HG03139 (cell line): ENCODE measurements around the gene VSTM2B.

Experiments
- ATAC-seq: cut with Tn5 transposase; IDR thresholded peaks from one replicate; pipeline ENCODE4 v1.9.1; 2021; ENCODE audit not compliant: unreplicated experiment

VSTM2B gene

GRCh38 chr19:29563486-29564101 is 37.8 kb downstream of the VSTM2B start:
- ATAC-seq = no peak

- ATAC-seq = no peak
Observed at GRCh38 chr19:29564574-29565005, 38.8 kb downstream of the VSTM2B start.

GRCh38 chr19:29565171-29565570 is 39.4 kb downstream of the VSTM2B start:
- ATAC-seq = no peak

- ATAC-seq = no peak
Observed at GRCh38 chr19:29566496-29567054, 40.8 kb downstream of the VSTM2B start.

GRCh38 chr19:29567366-29567915 is 41.6 kb downstream of the VSTM2B start:
- ATAC-seq = no peak

GRCh38 chr19:29568036-29569025 is 42.5 kb downstream of the VSTM2B start:
- ATAC-seq = no peak

GRCh38 chr19:29569038-29569911 is 43.5 kb downstream of the VSTM2B start:
- no peak for ATAC-seq

- no peak for ATAC-seq
Observed at GRCh38 chr19:29571181-29571580, 45.4 kb downstream of the VSTM2B start.

GRCh38 chr19:29573486-29573885 is 47.7 kb downstream of the VSTM2B start:
- ATAC-seq = no peak

GRCh38 chr19:29574510-29574909 is 48.7 kb downstream of the VSTM2B start:
- ATAC-seq = no peak

- no peak for ATAC-seq
Observed at GRCh38 chr19:29576046-29576606, 50.3 kb downstream of the VSTM2B start.

GRCh38 chr19:29576761-29577648 is 51.2 kb downstream of the VSTM2B start:
- no peak for ATAC-seq

- no peak for ATAC-seq
Observed at GRCh38 chr19:29577649-29577963, 51.8 kb downstream of the VSTM2B start.

- no peak for ATAC-seq
Observed at GRCh38 chr19:29578349-29578748, 52.6 kb downstream of the VSTM2B start.

GRCh38 chr19:29579308-29579910 is 53.6 kb downstream of the VSTM2B start:
- ATAC-seq = no peak

- ATAC-seq = no peak
Observed at GRCh38 chr19:29581398-29581797, 55.6 kb downstream of the VSTM2B start.

- ATAC-seq = no peak
Observed at GRCh38 chr19:29583196-29583999, 57.6 kb downstream of the VSTM2B start.

- ATAC-seq = no peak
Observed at GRCh38 chr19:29586401-29586800, 60.6 kb downstream of the VSTM2B start.
